OCI-LY1 (cell line): ENCODE results near the gene ALDH4A1.

Source experiments
- H2AFZ ChIP-seq: fragments of 200-600 bp; sonication (generic), shearing (Covaris generic); 2 replicates; pipeline ENCODE4 v1.6.0; 2014; ENCODE audit warnings: antibody characterized with exemption, mild to moderate bottlenecking, low read length
- H3F3A ChIP-seq: fragments of 200-600 bp; sonication (generic), shearing (Covaris generic); 2 replicates; pipeline ENCODE4 v1.6.0; 2014; ENCODE audit warnings: mild to moderate bottlenecking, antibody characterized with exemption, low read length, moderate library complexity; ENCODE audit not compliant: insufficient read depth
- H3K27ac ChIP-seq: fragments of 200-600 bp; sonication (generic); 2 replicates; pipeline ENCODE4 v1.5.1; 2014; ENCODE audit warnings: low read length, mixed run types, mild to moderate bottlenecking, low read depth; ENCODE audit not compliant: poor library complexity, severe bottlenecking
- H3K27me3 ChIP-seq: fragments of 200-600 bp; sonication (generic); 2 replicates; pipeline ENCODE4 v1.6.0; 2014; ENCODE audit warnings: antibody characterized with exemption, mild to moderate bottlenecking, low read length, moderate library complexity; ENCODE audit not compliant: insufficient read depth
- H3K36me3 ChIP-seq: fragments of 200-600 bp; sonication (generic); 2 replicates; pipeline ENCODE4 v1.6.1; 2014; ENCODE audit warnings: mild to moderate bottlenecking, antibody characterized with exemption, low read length, moderate library complexity, mixed read lengths; ENCODE audit not compliant: insufficient read depth
- H3K4me1 ChIP-seq: fragments of 200-600 bp; sonication (generic); 2 replicates; pipeline ENCODE4 v1.5.1; 2014; ENCODE audit warnings: mild to moderate bottlenecking, low read length, moderate library complexity; ENCODE audit not compliant: insufficient read depth, severe bottlenecking
- H3K4me2 ChIP-seq: fragments of 200-600 bp; sonication (generic), shearing (Covaris generic); 2 replicates; pipeline ENCODE4 v1.6.1; 2014; ENCODE audit warnings: low read length
- H3K4me3 ChIP-seq: fragments of 200-600 bp; sonication (generic); 2 replicates; pipeline ENCODE4 v1.5.1; 2014; ENCODE audit warnings: low read length, low read depth, mild to moderate bottlenecking, mixed read lengths; ENCODE audit not compliant: poor library complexity, severe bottlenecking
- H3K79me2 ChIP-seq: fragments of 200-600 bp; shearing (Covaris generic); 2 replicates; pipeline ENCODE4 v1.6.1; 2016; ENCODE audit warnings: mixed run types, low read length, mixed read lengths; ENCODE audit not compliant: insufficient read depth
- H3K9ac ChIP-seq: fragments of 200-600 bp; sonication (generic), shearing (Covaris generic); 2 replicates; pipeline ENCODE4 v1.6.1; 2014; ENCODE audit warnings: mild to moderate bottlenecking, low read length, mixed read lengths
- H3K9me2 ChIP-seq: fragments of 200-600 bp; sonication (generic), shearing (Covaris generic); 2 replicates; pipeline ENCODE4 v1.6.1; 2014; ENCODE audit warnings: low read depth, mild to moderate bottlenecking, low read length, mixed read lengths
- H3K9me3 ChIP-seq: fragments of 200-600 bp; shearing (Covaris generic); 2 replicates; pipeline ENCODE4 v1.6.1; 2014; ENCODE audit warnings: low read length, mixed read lengths
- H4K20me1 ChIP-seq: fragments of 200-600 bp; sonication (generic), shearing (Covaris generic); 2 replicates; pipeline ENCODE4 v1.6.0; 2016; ENCODE audit warnings: mild to moderate bottlenecking, low read length; ENCODE audit not compliant: insufficient read depth
- CTCF ChIP-seq: fragments of 200-600 bp; sonication (generic), shearing (Covaris generic); IDR thresholded peaks from 2 replicates; pipeline ENCODE4 v1.5.1; 2017; ENCODE audit warnings: mild to moderate bottlenecking, antibody characterized with exemption, low read length, moderate library complexity, mixed read lengths
- EZH2 ChIP-seq: fragments of 200-600 bp; sonication (generic), shearing (Covaris generic); IDR thresholded peaks from 2 replicates; pipeline ENCODE4 v1.8.0; 2017; ENCODE audit warnings: borderline replicate concordance, mixed run types, mild to moderate bottlenecking, antibody characterized with exemption, low read length, moderate library complexity, mixed read lengths

ALDH4A1 gene

GRCh38 chr1:18830596-18830995 is 71.8 kb downstream of the ALDH4A1 start:
- Histone ChIP-seq H4K20me1 (no peaks in the 10 kb centered on the region), H2AFZ (no peak overlapping the region), H3K36me3 (no peaks in the 10 kb centered on the region), H3K27ac (no peak overlapping the region), H3K4me1 (no peaks in the 10 kb centered on the region), H3K79me2 (no peaks in the 10 kb centered on the region), H3F3A (no peaks in the 10 kb centered on the region), H3K27me3 (no peaks in the 10 kb centered on the region; the same call in 1 of the 2 replicates), H3K9ac (no peak overlapping the region), H3K9me3 (no peaks in the 10 kb centered on the region), H3K9me2 (no peaks in the 10 kb centered on the region), H3K4me3 (no peak overlapping the region), H3K4me2 (no peak overlapping the region)
- TF ChIP-seq EZH2 (no peak), CTCF (no peak)

DNA sequence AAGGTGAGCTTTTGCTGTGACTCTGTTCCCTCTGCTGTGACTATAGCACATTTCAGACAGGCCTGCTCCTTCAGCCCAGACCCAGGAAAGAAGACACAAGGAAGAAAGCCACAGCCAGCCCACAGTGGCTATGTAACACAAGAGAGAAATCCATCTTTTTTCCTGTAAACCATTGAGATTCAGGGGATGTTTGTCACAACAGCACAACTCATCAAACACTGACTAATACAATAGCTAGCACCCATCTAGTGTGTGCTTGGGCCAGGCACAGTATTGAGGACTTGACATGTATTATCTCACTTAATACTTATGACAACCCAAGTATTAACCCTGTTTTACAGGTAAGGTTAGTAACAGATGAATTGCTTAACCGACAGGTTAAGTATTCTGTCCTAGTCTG is 72.7 kb downstream of the ALDH4A1 start:
- no peak overlapping the region for H3K4me2 ChIP-seq
- H3K27me3 ChIP-seq: no peaks in the 10 kb centered on the region; the same call in 1 of the 2 replicates
- H3K9me3 ChIP-seq: no peaks in the 10 kb centered on the region
- no peak for TF ChIP-seq EZH2
- no peak for TF ChIP-seq CTCF
- H3F3A ChIP-seq: no peaks in the 10 kb centered on the region
- no peak overlapping the region for H3K9ac ChIP-seq
- no peaks in the 10 kb centered on the region for H4K20me1 ChIP-seq
- H2AFZ ChIP-seq: no peak overlapping the region
- no peak overlapping the region for H3K4me3 ChIP-seq
- no peaks in the 10 kb centered on the region for H3K9me2 ChIP-seq
- no peaks in the 10 kb centered on the region for H3K4me1 ChIP-seq
- H3K79me2 ChIP-seq: no peaks in the 10 kb centered on the region
- no peak overlapping the region for H3K27ac ChIP-seq
- no peaks in the 10 kb centered on the region for H3K36me3 ChIP-seq

GRCh38 chr1:18828224-18828623 is 74.1 kb downstream of the ALDH4A1 start:
- no peak overlapping the region for H3K4me3 ChIP-seq
- no peaks in the 10 kb centered on the region for H3K36me3 ChIP-seq
- H3K27ac ChIP-seq: no peak overlapping the region
- H3K9me2 ChIP-seq: no peaks in the 10 kb centered on the region
- TF ChIP-seq CTCF: no peak
- no peak for TF ChIP-seq EZH2
- H3K9me3 ChIP-seq: no peaks in the 10 kb centered on the region
- no peak overlapping the region for H2AFZ ChIP-seq
- H3K4me2 ChIP-seq: no peak overlapping the region
- H3K79me2 ChIP-seq: no peaks in the 10 kb centered on the region
- no peaks in the 10 kb centered on the region for H3K4me1 ChIP-seq
- no peaks in the 10 kb centered on the region for H3F3A ChIP-seq
- no peaks in the 10 kb centered on the region; the same call in 1 of the 2 replicates for H3K27me3 ChIP-seq
- no peak overlapping the region for H3K9ac ChIP-seq
- H4K20me1 ChIP-seq: no peaks in the 10 kb centered on the region
